Keratinocyte (primary cell): Measurements from ENCODE around the gene PFKFB3. TPM values are rescaled to one million over a fixed set of nuclear protein-coding genes. Genes with fewer than 3 reads are reported as not detected.
A peak's percentile ranks its signal among the peaks of the same experiment; 100 is the strongest.

Source experiments
- DNase-seq: peaks from one replicate; pipeline ENCODE4 v3.0.0-alpha.2; 2011; ENCODE audit warnings: low read depth, missing footprints, low spot score
- FAIRE-seq: peaks from 2 replicates; lab custom pipeline; 2011; peaks lifted over from hg19 to GRCh38; lab: Jason Lieb, UNC
- H2AFZ ChIP-seq: 2 replicates; pipeline ENCODE4 v1.6.0; 2012; ENCODE audit warnings: low read length, control low read depth, inconsistent platforms; ENCODE audit not compliant: control insufficient read depth
- H3K27ac ChIP-seq: 2 replicates; pipeline ENCODE4 v1.5.1; 2011; ENCODE audit warnings: low read length; ENCODE audit not compliant: control insufficient read depth, insufficient read depth
- H3K27me3 ChIP-seq: 3 replicates; pipeline ENCODE4 v1.6.0; 2011; ENCODE audit warnings: low read length; ENCODE audit not compliant: control insufficient read depth, insufficient read depth; ENCODE audit errors: extremely low read depth
- H3K36me3 ChIP-seq, 2 experiments: 2 replicates in 1 of 2; 3 replicates in 1 of 2; pipeline ENCODE4 v1.5.1; 2011; ENCODE audit warnings: low read length in 2 of 2, mild to moderate bottlenecking in 1 of 2; ENCODE audit not compliant: control insufficient read depth in 2 of 2, insufficient read depth in 2 of 2; ENCODE audit errors: extremely low read depth in 1 of 2
- H3K4me1 ChIP-seq: 3 replicates; pipeline ENCODE4 v1.5.1; 2011; ENCODE audit warnings: low read length; ENCODE audit not compliant: control insufficient read depth, insufficient read depth; ENCODE audit errors: extremely low read depth
- H3K4me2 ChIP-seq: 3 replicates; pipeline ENCODE4 v1.6.0; 2011; ENCODE audit warnings: low read depth, low read length; ENCODE audit not compliant: control insufficient read depth, insufficient read depth; ENCODE audit errors: extremely low read depth
- H3K4me3 ChIP-seq, 3 experiments: fragments of 200-600 bp in 1 of 3; sonication (generic) in 1 of 3; 2 replicates in 2 of 3; 3 replicates in 1 of 3; pipeline ENCODE4 v1.5.1; 2011 to 2016; ENCODE audit warnings: low read length in 3 of 3, mild to moderate bottlenecking in 3 of 3, control low read depth in 2 of 3, inconsistent platforms in 1 of 3, low read depth in 1 of 3, mixed read lengths in 1 of 3, mixed run types in 1 of 3, moderate library complexity in 1 of 3; ENCODE audit not compliant: control insufficient read depth in 2 of 3, insufficient read depth in 2 of 3; ENCODE audit errors: extremely low read depth in 1 of 3
- H3K79me2 ChIP-seq: 2 replicates; pipeline ENCODE4 v1.6.0; 2012; ENCODE audit warnings: low read length; ENCODE audit not compliant: control insufficient read depth, insufficient read depth
- H3K9ac ChIP-seq: 3 replicates; pipeline ENCODE4 v1.6.0; 2011; ENCODE audit warnings: low read length; ENCODE audit not compliant: control insufficient read depth, insufficient read depth; ENCODE audit errors: extremely low read depth
- H3K9me1 ChIP-seq: 3 replicates; pipeline ENCODE4 v1.6.0; 2011; ENCODE audit warnings: low read length; ENCODE audit not compliant: control insufficient read depth, insufficient read depth; ENCODE audit errors: extremely low read depth
- H3K9me3 ChIP-seq: 2 replicates; pipeline ENCODE4 v1.5.1; 2012; ENCODE audit warnings: low read depth, low read length; ENCODE audit not compliant: control insufficient read depth
- H4K20me1 ChIP-seq: 3 replicates; pipeline ENCODE4 v1.6.0; 2011; ENCODE audit warnings: low read length; ENCODE audit not compliant: control insufficient read depth, insufficient read depth; ENCODE audit errors: extremely low read depth
- CTCF ChIP-seq, 3 experiments: IDR thresholded peaks in 1 of 3; conservative IDR thresholded peaks in 1 of 3; optimal IDR thresholded peaks in 1 of 3; 2 replicates in 2 of 3; 3 replicates in 1 of 3; pipeline versions ENCODE3 to v1.5.1; 2011; ENCODE audit warnings: low read length in 3 of 3, mild to moderate bottlenecking in 3 of 3, moderate library complexity in 2 of 3, control low read depth in 1 of 3, inconsistent platforms in 1 of 3; ENCODE audit not compliant: insufficient read depth in 2 of 3; ENCODE audit errors: extremely low read depth in 1 of 3
- EZH2 ChIP-seq: IDR thresholded peaks from one replicate; pipeline ENCODE4 v1.6.1; 2012; ENCODE audit warnings: inconsistent platforms, mild to moderate bottlenecking, low read length, moderate library complexity
- dilution Hi-C: fragments of 300-500 bp; cut with MboI; formaldehyde crosslinking; loops from one replicate; pipeline ENCODE4 v1.7.0; 2020; ENCODE audit warnings: low sequenced_read_pairs; ENCODE audit not compliant: extremely low pct_ligation_motif_present
- polyA plus RNA-seq, 5 experiments: library from polyadenylated mRNA; depleted of rRNA in 3 of 5; stranded (reverse) in 3 of 5; stranded (forward) in 1 of 5; unstranded in 1 of 5; fragments of >200 nt; gene quantifications; 1 replicate in 1 of 5; 2 replicates in 3 of 5; 3 replicates in 1 of 5; pipeline versions ENCODE4 v1.2.1 to v1.2.3, GENCODE V29; 2011 to 2012; ENCODE audit warnings: missing spikeins in 2 of 5, low read depth in 1 of 5, low replicate concordance in 1 of 5

Gene PFKFB3
- polyA plus RNA-seq, 1 donor (not counting 4 experiments of a cell fraction or from before 2014, with no cell fraction given), result 18.6 TPM

GRCh38 chr10:6255548-6256061, 52.9 kb downstream of the PFKFB3 start:
- dilution Hi-C loops, result loop anchor here (25.0 kb wide), 1 partner anchor 132 kb away; no protein-coding TSS in a partner anchor
- Histone ChIP-seq H3K9me3 (no peaks in the 10 kb centered on the region), H3K4me1 (peaks cover 9% of the 10 kb centered on the region), H3K79me2 (no peaks in the 10 kb centered on the region), H3K4me2 (peak overlapping the region; percentile 60), H3K27ac (no peak overlapping the region), H3K9me1 (no peaks in the 10 kb centered on the region), H3K9ac (no peak overlapping the region), H2AFZ (peak overlapping the region; percentile 48), H4K20me1 (no peaks in the 10 kb centered on the region), H3K27me3 (no peaks in the 10 kb centered on the region), H3K36me3 (no peaks in the 10 kb centered on the region), H3K4me3 (no peak overlapping the region)
- TF ChIP-seq EZH2, result no peak
- DNase-seq (no peak), FAIRE-seq (peak; percentile 48)

DNA sequence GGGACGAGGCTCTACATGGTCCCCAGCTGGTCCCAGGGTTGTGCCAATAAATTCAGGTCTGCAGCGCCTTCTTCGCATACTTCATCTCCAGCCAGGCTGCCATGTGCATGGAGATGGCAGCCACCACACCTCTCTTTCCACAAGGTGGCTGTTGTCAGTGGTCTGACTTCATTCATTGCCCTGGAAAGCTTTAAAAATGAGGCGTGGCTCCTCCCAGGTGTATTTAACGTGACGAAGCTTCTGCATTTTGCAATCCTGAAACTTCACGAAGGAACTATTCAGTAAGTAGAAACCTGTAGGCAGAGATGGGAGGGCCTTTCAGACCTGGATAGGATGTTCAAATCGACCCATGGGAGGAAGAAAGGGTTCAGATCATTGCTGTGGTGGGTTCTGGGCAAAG, 53.7 kb downstream of the PFKFB3 start:
- Histone ChIP-seq H3K79me2 (no peaks in the 10 kb centered on the region), H3K27me3 (no peaks in the 10 kb centered on the region), H4K20me1 (no peaks in the 10 kb centered on the region), H3K9ac (no peak overlapping the region), H3K27ac (no peak overlapping the region), H3K9me3 (no peaks in the 10 kb centered on the region), H2AFZ (no peak overlapping the region), H3K36me3 (no peaks in the 10 kb centered on the region), H3K4me3 (no peak overlapping the region), H3K9me1 (no peaks in the 10 kb centered on the region), H3K4me1 (peaks cover 9% of the 10 kb centered on the region), H3K4me2 (no peak overlapping the region)
- TF ChIP-seq EZH2 (no peak), CTCF (optimal IDR thresholded peaks at IDR 0.05 in 1 of 3, IDR thresholded peaks at IDR 0.05 in 1 of 3, conservative IDR thresholded peaks at IDR 0.05 in 1 of 3; ENCODE audit: extremely low read depth in 1 of 3, insufficient read depth in 2 of 3, low read length in 3 of 3) (no peak)
- dilution Hi-C loops, result loop anchor here (25.0 kb wide), 1 partner anchor 131 kb away; no protein-coding TSS in a partner anchor
- DNase-seq, result no peak
- FAIRE-seq, result no peak

GRCh38 chr10:6259153-6259552, 56.4 kb downstream of the PFKFB3 start:
- no peak overlapping the region for H3K4me3 ChIP-seq
- FAIRE-seq, result no peak
- TF ChIP-seq CTCF (optimal IDR thresholded peaks at IDR 0.05 in 1 of 3, IDR thresholded peaks at IDR 0.05 in 1 of 3, conservative IDR thresholded peaks at IDR 0.05 in 1 of 3; ENCODE audit: extremely low read depth in 1 of 3, insufficient read depth in 2 of 3, low read length in 3 of 3), result no peak
- no peak for TF ChIP-seq EZH2
- no peak overlapping the region for H3K27ac ChIP-seq
- H3K9me3 ChIP-seq, result no peaks in the 10 kb centered on the region
- H3K4me2 ChIP-seq, result no peak overlapping the region
- H4K20me1 ChIP-seq, result no peaks in the 10 kb centered on the region
- dilution Hi-C loops, result loop anchor here (25.0 kb wide), 1 partner anchor 128 kb away; no protein-coding TSS in a partner anchor
- H3K27me3 ChIP-seq, result no peaks in the 10 kb centered on the region
- no peaks in the 10 kb centered on the region for H3K9me1 ChIP-seq
- no peaks in the 10 kb centered on the region for H3K79me2 ChIP-seq
- peaks cover 9% of the 10 kb centered on the region for H3K4me1 ChIP-seq
- no peak for DNase-seq
- H3K36me3 ChIP-seq, result no peaks in the 10 kb centered on the region
- H3K9ac ChIP-seq, result no peak overlapping the region
- H2AFZ ChIP-seq, result no peak overlapping the region
